ENCODE measurements around the gene C16orf96.

The C16orf96 gene

DNA sequence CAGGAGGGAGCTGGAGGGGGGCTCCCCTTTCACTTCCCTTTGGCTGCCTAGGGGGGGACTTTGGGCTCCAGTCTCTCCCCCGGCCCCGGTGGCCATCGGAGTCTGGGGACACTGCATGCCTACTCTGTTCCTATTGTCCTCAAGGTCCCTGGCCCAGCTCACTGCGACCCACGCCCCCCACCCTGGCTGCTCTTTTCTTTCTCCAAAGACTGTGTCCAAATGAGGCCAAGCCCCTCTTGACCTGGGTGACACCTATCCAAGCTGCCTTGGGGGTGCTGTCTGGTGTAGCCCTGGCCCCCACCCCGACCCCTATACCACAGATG, 45.7 kb downstream of the C16orf96 start:
- TF ChIP-seq, protein P1, sequence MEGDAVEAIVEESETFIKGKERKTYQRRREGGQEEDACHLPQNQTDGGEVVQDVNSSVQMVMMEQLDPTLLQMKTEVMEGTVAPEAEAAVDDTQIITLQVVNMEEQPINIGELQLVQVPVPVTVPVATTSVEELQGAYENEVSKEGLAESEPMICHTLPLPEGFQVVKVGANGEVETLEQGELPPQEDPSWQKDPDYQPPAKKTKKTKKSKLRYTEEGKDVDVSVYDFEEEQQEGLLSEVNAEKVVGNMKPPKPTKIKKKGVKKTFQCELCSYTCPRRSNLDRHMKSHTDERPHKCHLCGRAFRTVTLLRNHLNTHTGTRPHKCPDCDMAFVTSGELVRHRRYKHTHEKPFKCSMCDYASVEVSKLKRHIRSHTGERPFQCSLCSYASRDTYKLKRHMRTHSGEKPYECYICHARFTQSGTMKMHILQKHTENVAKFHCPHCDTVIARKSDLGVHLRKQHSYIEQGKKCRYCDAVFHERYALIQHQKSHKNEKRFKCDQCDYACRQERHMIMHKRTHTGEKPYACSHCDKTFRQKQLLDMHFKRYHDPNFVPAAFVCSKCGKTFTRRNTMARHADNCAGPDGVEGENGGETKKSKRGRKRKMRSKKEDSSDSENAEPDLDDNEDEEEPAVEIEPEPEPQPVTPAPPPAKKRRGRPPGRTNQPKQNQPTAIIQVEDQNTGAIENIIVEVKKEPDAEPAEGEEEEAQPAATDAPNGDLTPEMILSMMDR (IDR thresholded peaks at IDR 0.05; ENCODE audit: control insufficient read depth, insufficient read depth, low read depth, low read length, missing control alignments) = no peak
- H3K4me3 ChIP-seq (ENCODE audit: control insufficient read depth, low read depth, low read length) = no peak overlapping the region
- no peak for DNase-seq (ENCODE audit: low read depth)

DNA sequence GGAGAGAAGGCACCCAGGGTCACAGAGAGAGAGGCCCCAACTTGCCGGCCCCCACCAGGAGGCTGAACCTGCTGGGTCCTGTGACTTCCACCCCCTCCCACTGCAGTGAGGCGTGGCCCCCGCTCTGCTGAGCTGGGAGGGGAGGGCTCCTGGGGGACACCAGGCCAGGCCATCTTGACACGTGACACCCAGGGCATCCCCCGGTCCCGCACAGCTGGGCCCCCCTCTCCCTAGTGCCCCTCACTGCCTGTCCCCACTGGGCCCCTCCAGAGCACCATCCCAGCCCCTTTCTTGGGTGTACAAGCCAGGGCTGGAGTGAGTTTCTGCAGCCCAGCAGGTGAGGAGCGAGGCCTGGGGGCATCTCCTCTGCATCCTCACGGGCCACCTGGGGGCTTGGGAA, 46.2 kb downstream of the C16orf96 start:
- no peak for DNase-seq (ENCODE audit: low read depth)
- TF ChIP-seq, protein P1 (IDR thresholded peaks at IDR 0.05; ENCODE audit: control insufficient read depth, insufficient read depth, low read depth, low read length, missing control alignments) = no peak

DNA sequence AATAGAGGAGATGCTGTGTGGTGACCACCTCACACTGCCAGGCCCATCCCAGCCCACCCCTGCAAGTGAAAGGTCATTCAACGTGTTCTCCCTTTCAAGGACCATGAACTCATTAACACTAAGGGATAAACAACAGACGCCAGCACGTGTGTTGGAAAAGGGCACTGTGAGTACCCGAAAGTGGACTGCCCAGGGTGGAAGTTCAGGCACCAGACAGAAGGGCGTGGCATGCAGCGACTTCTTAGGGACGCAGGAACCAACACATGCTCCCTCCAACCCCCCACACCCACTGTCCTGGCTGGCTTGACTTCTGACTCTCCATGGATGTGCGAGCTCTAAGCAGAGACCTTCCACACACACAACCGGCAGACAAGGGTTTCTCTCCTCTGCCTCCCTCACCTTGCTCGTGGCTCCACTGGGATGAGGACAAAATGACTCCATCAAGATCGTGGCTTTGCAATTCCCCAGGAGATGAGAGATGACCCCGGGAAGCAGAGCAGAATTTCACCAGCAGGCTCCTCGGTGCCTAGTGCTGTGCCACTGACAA, 47.6 kb downstream of the C16orf96 start:
- no peak for DNase-seq (ENCODE audit: low read depth)
- TF ChIP-seq, protein P1 (IDR thresholded peaks at IDR 0.05; ENCODE audit: control insufficient read depth, insufficient read depth, low read depth, low read length, missing control alignments) = no peak

More for the DNA sequence above, 46.2 kb downstream of the C16orf96 start:
- no peak overlapping the region for H3K4me3 ChIP-seq (ENCODE audit: control insufficient read depth, low read depth, low read length)

DNA sequence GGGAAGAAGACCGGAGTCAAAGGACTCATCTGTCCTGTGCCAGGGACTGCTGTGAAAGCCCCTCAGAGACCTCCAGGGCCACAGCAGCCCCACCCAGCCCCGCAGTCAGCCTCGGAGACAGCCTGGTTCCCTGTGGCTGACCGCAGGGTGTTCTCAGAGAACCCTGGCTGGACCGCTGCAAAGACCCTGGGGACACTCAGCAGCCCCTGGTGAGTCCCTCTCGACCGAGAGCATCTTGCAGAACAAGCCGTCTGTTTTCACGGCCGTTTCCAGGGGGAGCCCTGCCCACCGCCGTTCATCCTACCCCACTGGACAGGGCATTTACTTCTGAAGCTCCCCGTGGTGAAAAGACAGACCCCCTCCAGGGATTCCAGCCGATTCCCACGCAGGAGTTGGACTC, 48.3 kb downstream of the C16orf96 start:
- no peak overlapping the region for H3K4me3 ChIP-seq (ENCODE audit: control insufficient read depth, low read depth, low read length)
- TF ChIP-seq, protein P1 (IDR thresholded peaks at IDR 0.05; ENCODE audit: control insufficient read depth, insufficient read depth, low read depth, low read length, missing control alignments) = no peak
- DNase-seq (ENCODE audit: low read depth) = no peak

More for the DNA sequence above, 47.6 kb downstream of the C16orf96 start:
- no peak overlapping the region for H3K4me3 ChIP-seq (ENCODE audit: control insufficient read depth, low read depth, low read length)

DNA sequence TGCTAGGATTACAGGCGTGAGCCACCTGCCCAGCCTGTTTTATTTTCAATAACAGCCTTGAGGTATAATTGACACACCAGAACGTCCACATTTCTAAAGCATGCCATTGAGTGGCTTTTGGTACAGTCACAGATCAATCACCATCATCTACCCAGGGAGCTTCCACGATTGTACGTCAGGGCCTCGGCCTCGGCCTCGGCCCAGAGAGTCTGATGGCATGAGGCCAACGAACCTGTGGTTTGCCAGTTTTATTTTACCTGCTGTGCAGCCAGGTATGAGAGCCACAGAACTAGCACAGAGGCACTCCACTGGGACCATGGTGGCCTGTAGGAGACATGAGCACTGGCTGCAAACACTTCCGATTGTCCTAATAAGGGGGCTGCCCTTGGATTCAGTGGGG, 50.2 kb downstream of the C16orf96 start:
- DNase-seq (ENCODE audit: low read depth) = no peak
- H3K4me3 ChIP-seq (ENCODE audit: control insufficient read depth, low read depth, low read length) = no peak overlapping the region
- TF ChIP-seq, protein P1 (IDR thresholded peaks at IDR 0.05; ENCODE audit: control insufficient read depth, insufficient read depth, low read depth, low read length, missing control alignments) = no peak

DNA sequence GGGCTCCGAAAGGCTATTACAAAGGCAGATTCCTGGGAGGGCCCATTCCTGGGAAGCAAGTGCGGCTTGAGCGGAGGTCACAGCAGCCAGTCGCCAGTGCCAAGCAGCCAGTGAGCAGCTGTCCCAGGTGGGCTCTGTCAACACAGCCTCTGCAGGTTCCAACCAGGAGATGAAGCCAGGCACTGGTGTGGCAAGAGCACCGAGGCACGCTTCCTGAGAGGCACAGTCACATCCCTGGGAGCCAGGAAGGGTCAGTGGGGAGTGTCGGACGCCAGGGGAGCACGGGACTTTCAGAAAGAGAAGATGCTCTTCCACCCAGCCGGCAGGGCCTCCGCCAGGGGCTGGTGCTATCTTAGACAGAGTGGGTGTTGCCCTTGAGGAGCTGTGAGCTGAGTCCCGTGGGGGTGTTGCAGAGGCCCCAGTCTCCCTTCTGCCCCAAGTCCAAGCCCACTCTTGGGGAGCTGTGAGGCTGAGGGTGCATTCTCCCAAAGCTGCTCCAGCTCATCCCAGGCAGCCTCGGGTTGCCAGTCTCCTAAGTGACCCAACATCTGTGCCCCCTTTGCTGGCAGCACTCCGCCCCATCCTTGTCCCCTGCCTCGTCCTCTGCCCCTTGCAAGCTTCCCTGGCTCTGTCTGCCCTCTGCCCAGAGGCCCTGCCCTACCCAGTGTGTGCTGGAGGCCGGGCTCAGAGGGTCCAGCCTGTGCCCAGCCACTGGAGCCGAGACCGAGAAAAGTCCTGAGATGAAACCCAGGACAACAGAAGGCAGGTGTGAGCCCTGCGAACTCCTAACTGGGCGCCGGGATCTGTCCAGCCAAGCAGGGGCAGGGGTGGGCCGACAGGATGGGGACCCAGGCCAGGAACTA, 51.9 kb downstream of the C16orf96 start:
- no peak overlapping the region for H3K4me3 ChIP-seq (ENCODE audit: control insufficient read depth, low read depth, low read length)
- no peak for DNase-seq (ENCODE audit: low read depth)
- TF ChIP-seq, protein P1 (IDR thresholded peaks at IDR 0.05; ENCODE audit: control insufficient read depth, insufficient read depth, low read depth, low read length, missing control alignments) = no peak

Measured in AG09309 (cell line).